GM21528 (cell line): ENCODE measurements around the gene HDAC4.

ENCODE experiments used
- ATAC-seq: cut with Tn5 transposase; IDR thresholded peaks from one replicate; pipeline ENCODE4 v1.9.1; 2021; ENCODE audit warnings: mild to moderate bottlenecking, moderate library complexity; ENCODE audit not compliant: unreplicated experiment, low FRiP score

Gene HDAC4

GRCh38 chr2:239119346-239120126 lies 281.3 kb downstream of the HDAC4 start:
- no peak for ATAC-seq

- no peak for ATAC-seq
Measured at GRCh38 chr2:239118675-239119211, 282.1 kb downstream of the HDAC4 start.

- ATAC-seq: no peak
Measured at GRCh38 chr2:239118264-239118663, 282.6 kb downstream of the HDAC4 start.

- ATAC-seq: no peak
Measured at GRCh38 chr2:239117831-239118230, 283.0 kb downstream of the HDAC4 start.

- ATAC-seq: no peak
Measured at GRCh38 chr2:239116456-239117246, 284.2 kb downstream of the HDAC4 start.

- no peak for ATAC-seq
Measured at GRCh38 chr2:239115616-239116015, 285.2 kb downstream of the HDAC4 start.

- ATAC-seq: no peak
Measured at GRCh38 chr2:239114616-239115265, 286.1 kb downstream of the HDAC4 start.

GRCh38 chr2:239114119-239114581 lies 286.7 kb downstream of the HDAC4 start:
- no peak for ATAC-seq

GRCh38 chr2:239113615-239114014 lies 287.2 kb downstream of the HDAC4 start:
- ATAC-seq: no peak

GRCh38 chr2:239113171-239113570 lies 287.6 kb downstream of the HDAC4 start:
- ATAC-seq: no peak

GRCh38 chr2:239112127-239112774 lies 288.6 kb downstream of the HDAC4 start:
- ATAC-seq: no peak

- ATAC-seq: no peak
Measured at GRCh38 chr2:239111401-239112100, 289.3 kb downstream of the HDAC4 start.

- ATAC-seq: no peak
Measured at GRCh38 chr2:239110595-239111048, 290.2 kb downstream of the HDAC4 start.

- ATAC-seq: no peak
Measured at GRCh38 chr2:239109928-239110545, 290.8 kb downstream of the HDAC4 start.

GRCh38 chr2:239109041-239109927 lies 291.5 kb downstream of the HDAC4 start:
- no peak for ATAC-seq

GRCh38 chr2:239108459-239108858 lies 292.4 kb downstream of the HDAC4 start:
- no peak for ATAC-seq

- no peak for ATAC-seq
Measured at GRCh38 chr2:239107936-239108335, 292.9 kb downstream of the HDAC4 start.

GRCh38 chr2:239106966-239107365 lies 293.9 kb downstream of the HDAC4 start:
- ATAC-seq: no peak
